ENCODE data around the gene PIEZO2. TPM values are rescaled to one million over a fixed set of nuclear protein-coding genes. Genes with fewer than 3 reads are reported as not detected.

The PIEZO2 gene
- total RNA-seq, 3 donors from 2014 or later (not counting 1 experiment from before 2014, with no cell fraction given) = not detected

DNA sequence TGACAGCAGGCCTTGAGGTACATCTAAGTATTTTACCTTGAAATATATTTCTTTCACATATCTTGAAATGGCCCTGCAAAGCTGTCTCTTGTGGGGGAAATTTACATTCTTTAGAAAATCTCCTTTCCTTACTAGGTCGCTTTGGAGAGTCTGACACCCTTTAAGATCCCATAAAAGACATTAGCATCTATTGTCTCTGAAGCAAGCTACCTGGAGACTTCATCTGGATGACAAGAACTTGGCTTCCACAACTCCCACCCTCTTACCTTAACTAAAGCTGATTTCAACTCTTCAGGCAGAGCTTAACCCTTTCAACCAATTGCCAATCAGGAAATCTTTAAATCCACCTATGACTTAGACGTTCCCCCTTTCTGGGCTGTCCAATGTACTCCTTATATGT, 219.3 kb downstream of the PIEZO2 start:
- WGBS (ENCODE audit: insufficient coverage) = 73% methylated on average over 2 of the region's 2 CpGs
- DNase-seq (no peak), ATAC-seq (no peak)
- H3K36me3 Mint-ChIP-seq = no peaks in the 10 kb centered on the region
- no peak overlapping the region for H3K4me3 Mint-ChIP-seq
- intact Hi-C loops (cut with micrococcal nuclease) = no loop called here
- Histone ChIP-seq H3K4me1 (ENCODE audit: control insufficient read depth, insufficient read depth, low read length) (no peaks in the 10 kb centered on the region), H3K36me3 (ENCODE audit: control insufficient read depth, insufficient read depth, low read length) (no peaks in the 10 kb centered on the region), H3K27ac (ENCODE audit: low read length) (no peak overlapping the region), H3K27me3 (ENCODE audit: control insufficient read depth, insufficient read depth, low read length) (no peaks in the 10 kb centered on the region), H3K9me3 (ENCODE audit: control insufficient read depth, insufficient read depth, low read length) (no peaks in the 10 kb centered on the region), H3K4me3 (ENCODE audit: low read length) (no peak overlapping the region)
- no peaks in the 10 kb centered on the region for H3K4me1 Mint-ChIP-seq
- TF ChIP-seq, protein P1, sequence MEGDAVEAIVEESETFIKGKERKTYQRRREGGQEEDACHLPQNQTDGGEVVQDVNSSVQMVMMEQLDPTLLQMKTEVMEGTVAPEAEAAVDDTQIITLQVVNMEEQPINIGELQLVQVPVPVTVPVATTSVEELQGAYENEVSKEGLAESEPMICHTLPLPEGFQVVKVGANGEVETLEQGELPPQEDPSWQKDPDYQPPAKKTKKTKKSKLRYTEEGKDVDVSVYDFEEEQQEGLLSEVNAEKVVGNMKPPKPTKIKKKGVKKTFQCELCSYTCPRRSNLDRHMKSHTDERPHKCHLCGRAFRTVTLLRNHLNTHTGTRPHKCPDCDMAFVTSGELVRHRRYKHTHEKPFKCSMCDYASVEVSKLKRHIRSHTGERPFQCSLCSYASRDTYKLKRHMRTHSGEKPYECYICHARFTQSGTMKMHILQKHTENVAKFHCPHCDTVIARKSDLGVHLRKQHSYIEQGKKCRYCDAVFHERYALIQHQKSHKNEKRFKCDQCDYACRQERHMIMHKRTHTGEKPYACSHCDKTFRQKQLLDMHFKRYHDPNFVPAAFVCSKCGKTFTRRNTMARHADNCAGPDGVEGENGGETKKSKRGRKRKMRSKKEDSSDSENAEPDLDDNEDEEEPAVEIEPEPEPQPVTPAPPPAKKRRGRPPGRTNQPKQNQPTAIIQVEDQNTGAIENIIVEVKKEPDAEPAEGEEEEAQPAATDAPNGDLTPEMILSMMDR (IDR thresholded peaks at IDR 0.05) = no peak
- H3K27ac Mint-ChIP-seq = no peak overlapping the region
- H3K27me3 Mint-ChIP-seq (ENCODE audit: low read depth in 2 of 2) = no peaks in the 10 kb centered on the region
- peaks cover 0 to 4% of the 10 kb centered on the region in 2 donors for H3K9me3 Mint-ChIP-seq

- no peak overlapping the region for H3K4me3 Mint-ChIP-seq
- no peaks in the 10 kb centered on the region for H3K4me1 ChIP-seq (ENCODE audit: control insufficient read depth, insufficient read depth, low read length)
- H3K36me3 Mint-ChIP-seq = no peaks in the 10 kb centered on the region
- no peaks in the 10 kb centered on the region for H3K36me3 ChIP-seq (ENCODE audit: control insufficient read depth, insufficient read depth, low read length)
- H3K27ac ChIP-seq (ENCODE audit: low read length) = no peak overlapping the region
- H3K9me3 Mint-ChIP-seq = peaks cover 0 to 4% of the 10 kb centered on the region in 2 donors
- H3K27me3 Mint-ChIP-seq (ENCODE audit: low read depth in 2 of 2) = no peaks in the 10 kb centered on the region
- H3K9me3 ChIP-seq (ENCODE audit: control insufficient read depth, insufficient read depth, low read length) = no peaks in the 10 kb centered on the region
- no peak overlapping the region for H3K4me3 ChIP-seq (ENCODE audit: low read length)
- ATAC-seq = no peak
- no peaks in the 10 kb centered on the region for H3K27me3 ChIP-seq (ENCODE audit: control insufficient read depth, insufficient read depth, low read length)
- H3K27ac Mint-ChIP-seq = no peak overlapping the region
- DNase-seq = no peak
- intact Hi-C loops (cut with micrococcal nuclease) = no loop called here
- no peaks in the 10 kb centered on the region for H3K4me1 Mint-ChIP-seq
- TF ChIP-seq, protein P1 (IDR thresholded peaks at IDR 0.05) = no peak
- WGBS (ENCODE audit: insufficient coverage) = 52% methylated on average over 4 of the region's 7 CpGs
Observed at GRCh38 chr18:10928772-10929373, 220.5 kb downstream of the PIEZO2 start.

- ATAC-seq = no peak
- Mint-ChIP-seq H3K9me3 (peaks cover 0 to 4% of the 10 kb centered on the region in 2 donors), H3K4me3 (no peak overlapping the region), H3K27me3 (ENCODE audit: low read depth in 2 of 2) (no peaks in the 10 kb centered on the region), H3K4me1 (no peaks in the 10 kb centered on the region), H3K36me3 (no peaks in the 10 kb centered on the region), H3K27ac (no peak overlapping the region)
- TF ChIP-seq, protein P1 (IDR thresholded peaks at IDR 0.05) = no peak
- Histone ChIP-seq H3K27ac (ENCODE audit: low read length) (no peak overlapping the region), H3K27me3 (ENCODE audit: control insufficient read depth, insufficient read depth, low read length) (no peaks in the 10 kb centered on the region), H3K4me3 (ENCODE audit: low read length) (no peak overlapping the region), H3K4me1 (ENCODE audit: control insufficient read depth, insufficient read depth, low read length) (no peaks in the 10 kb centered on the region), H3K36me3 (ENCODE audit: control insufficient read depth, insufficient read depth, low read length) (no peaks in the 10 kb centered on the region), H3K9me3 (ENCODE audit: control insufficient read depth, insufficient read depth, low read length) (no peaks in the 10 kb centered on the region)
- 67% methylated on average over 7 of the region's 8 CpGs for WGBS (ENCODE audit: insufficient coverage)
- no peak for DNase-seq
- intact Hi-C loops (cut with micrococcal nuclease) = no loop called here
Observed at GRCh38 chr18:10928011-10928771, 221.2 kb downstream of the PIEZO2 start.
